Sigmoid colon (tissue), 4 donors: ENCODE data around the gene ELP4.

Experiments used
- EP300 ChIP-seq, 4 donors: sonication (generic); formaldehyde crosslinking; IDR thresholded peaks; one replicate each; pipeline ENCODE4 v1.6.1; 2017; ENCODE audit warnings: antibody characterized with exemption in 4 of 4
- POLR2AphosphoS5 ChIP-seq, 4 donors: sonication (generic); formaldehyde crosslinking; IDR thresholded peaks; one replicate each; pipeline ENCODE4 v1.6.1; 2017; ENCODE audit warnings: antibody characterized with exemption in 4 of 4
- TF ChIP-seq, protein P1 (sequence below), 4 experiments: fragments of 450-650 bp in 3 of 4; fragments of 200-600 bp in 1 of 4; IDR thresholded peaks; one replicate each; pipeline ENCODE4 v1.5.1; 2016 to 2019; ENCODE audit warnings: antibody characterized with exemption in 4 of 4, mild to moderate bottlenecking in 3 of 4, moderate library complexity in 2 of 4

DNA sequence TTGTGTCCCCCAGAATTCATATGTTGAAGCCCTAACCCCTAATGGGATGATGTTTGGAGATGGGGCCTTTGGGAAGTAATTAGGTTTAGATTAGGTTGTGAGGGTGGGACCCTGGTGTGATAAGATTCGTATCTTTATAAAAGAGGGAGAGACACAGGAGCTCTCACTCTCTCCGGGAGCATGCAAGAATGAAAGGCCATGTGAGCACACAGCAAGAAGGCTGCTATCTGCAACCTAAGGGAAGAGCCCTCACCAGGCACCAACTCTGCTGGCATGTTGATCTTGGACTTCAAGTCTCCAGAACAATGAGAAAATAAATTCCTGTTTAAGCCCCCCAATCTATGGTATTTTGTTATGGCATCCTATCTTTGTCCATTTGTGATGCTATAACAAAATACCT is 97.3 kb downstream of the ELP4 start:
- TF ChIP-seq POLR2AphosphoS5 (IDR thresholded peaks at IDR 0.05) (no peak), EP300 (IDR thresholded peaks at IDR 0.05) (no peak)
- TF ChIP-seq, protein P1, sequence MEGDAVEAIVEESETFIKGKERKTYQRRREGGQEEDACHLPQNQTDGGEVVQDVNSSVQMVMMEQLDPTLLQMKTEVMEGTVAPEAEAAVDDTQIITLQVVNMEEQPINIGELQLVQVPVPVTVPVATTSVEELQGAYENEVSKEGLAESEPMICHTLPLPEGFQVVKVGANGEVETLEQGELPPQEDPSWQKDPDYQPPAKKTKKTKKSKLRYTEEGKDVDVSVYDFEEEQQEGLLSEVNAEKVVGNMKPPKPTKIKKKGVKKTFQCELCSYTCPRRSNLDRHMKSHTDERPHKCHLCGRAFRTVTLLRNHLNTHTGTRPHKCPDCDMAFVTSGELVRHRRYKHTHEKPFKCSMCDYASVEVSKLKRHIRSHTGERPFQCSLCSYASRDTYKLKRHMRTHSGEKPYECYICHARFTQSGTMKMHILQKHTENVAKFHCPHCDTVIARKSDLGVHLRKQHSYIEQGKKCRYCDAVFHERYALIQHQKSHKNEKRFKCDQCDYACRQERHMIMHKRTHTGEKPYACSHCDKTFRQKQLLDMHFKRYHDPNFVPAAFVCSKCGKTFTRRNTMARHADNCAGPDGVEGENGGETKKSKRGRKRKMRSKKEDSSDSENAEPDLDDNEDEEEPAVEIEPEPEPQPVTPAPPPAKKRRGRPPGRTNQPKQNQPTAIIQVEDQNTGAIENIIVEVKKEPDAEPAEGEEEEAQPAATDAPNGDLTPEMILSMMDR (IDR thresholded peaks at IDR 0.05), result no peak
